GM23338 (cell line): ENCODE results near the gene POLA2. TPM values are rescaled to one million over a fixed set of nuclear protein-coding genes. Genes with fewer than 3 reads are reported as not detected.

Experiments used
- ATAC-seq: fragments of 200-7000 bp; cut with Tn5 transposase; 3 replicates; pipeline ENCODE4 v1.9.1; 2020
- DNase-seq: peaks from one replicate; pipeline ENCODE4 v3.0.0-alpha.2; 2015; ENCODE audit warnings: low spot score
- H2AFZ ChIP-seq: fragments of 200-600 bp; sonication (generic); 2 replicates; pipeline ENCODE4 v1.8.0; 2016; ENCODE audit warnings: antibody characterized with exemption, mild to moderate bottlenecking, moderate library complexity
- H3F3A ChIP-seq: fragments of 200-600 bp; sonication (generic); replicated peaks from 2 replicates; pipeline ENCODE4 v1.8.0; 2017; ENCODE audit warnings: antibody characterized with exemption, mixed run types, low read depth
- H3K27ac ChIP-seq: fragments of 200-600 bp; sonication (generic); 2 replicates; pipeline ENCODE4 v1.6.1; 2016; ENCODE audit warnings: low read depth
- H3K27me3 ChIP-seq: fragments of 200-600 bp; sonication (generic); 2 replicates; pipeline ENCODE4 v1.8.0; 2016; ENCODE audit warnings: mild to moderate bottlenecking, mixed run types, moderate library complexity; ENCODE audit not compliant: insufficient read depth
- H3K36me3 ChIP-seq: fragments of 200-600 bp; sonication (generic); 2 replicates; pipeline ENCODE4 v1.8.0; 2016; ENCODE audit warnings: mild to moderate bottlenecking; ENCODE audit not compliant: insufficient read depth
- H3K4me1 ChIP-seq: fragments of 200-600 bp; sonication (generic); 2 replicates; pipeline ENCODE4 v1.8.0; 2016; ENCODE audit warnings: mild to moderate bottlenecking, moderate library complexity; ENCODE audit not compliant: insufficient read depth
- H3K4me2 ChIP-seq: fragments of 200-600 bp; sonication (generic); 2 replicates; pipeline ENCODE4 v1.7.1; 2017; ENCODE audit warnings: mixed run types
- H3K4me3 ChIP-seq: fragments of 200-600 bp; sonication (generic); 2 replicates; pipeline ENCODE4 v1.6.1; 2016; ENCODE audit warnings: mixed run types
- H3K79me2 ChIP-seq: fragments of 200-600 bp; sonication (generic); replicated peaks from 2 replicates; pipeline ENCODE4 v1.8.0; 2017; ENCODE audit warnings: mild to moderate bottlenecking; ENCODE audit not compliant: insufficient read depth
- H3K9me2 ChIP-seq: fragments of 200-600 bp; sonication (generic); 2 replicates; pipeline ENCODE4 v1.8.0; 2017; ENCODE audit not compliant: insufficient read depth
- H4K20me1 ChIP-seq: fragments of 200-600 bp; sonication (generic); replicated peaks from 2 replicates; pipeline ENCODE4 v1.8.0; 2017; ENCODE audit warnings: mild to moderate bottlenecking; ENCODE audit not compliant: insufficient read depth
- H3K27ac Mint-ChIP-seq: 2 replicates; pipeline ENCODE4 v1.8.0; 2020; ENCODE audit warnings: inconsistent platforms, mild to moderate bottlenecking, moderate library complexity, mixed read lengths
- H3K27me3 Mint-ChIP-seq: 3 replicates; pipeline ENCODE4 v1.8.0; 2022; ENCODE audit warnings: low read depth, mild to moderate bottlenecking, moderate library complexity, mixed read lengths, inconsistent platforms; ENCODE audit not compliant: insufficient read depth, poor library complexity
- H3K36me3 Mint-ChIP-seq: 3 replicates; pipeline ENCODE4 v1.8.0; 2021; ENCODE audit warnings: low read depth, mild to moderate bottlenecking, inconsistent platforms, moderate library complexity, mixed read lengths
- H3K4me1 Mint-ChIP-seq: 3 replicates; pipeline ENCODE4 v1.8.0; 2020; ENCODE audit warnings: mild to moderate bottlenecking, inconsistent platforms, mixed read lengths
- H3K4me3 Mint-ChIP-seq: 3 replicates; pipeline ENCODE4 v1.8.0; 2021; ENCODE audit warnings: moderate library complexity, mild to moderate bottlenecking, inconsistent platforms, mixed read lengths
- H3K9me3 Mint-ChIP-seq: 3 replicates; pipeline ENCODE4 v1.8.0; 2020; ENCODE audit warnings: moderate library complexity, mild to moderate bottlenecking, inconsistent platforms, mixed read lengths
- CREB1 ChIP-seq: fragments of 250-450 bp; sonication (Bioruptor Pico); IDR thresholded peaks from 2 replicates; pipeline ENCODE4 v1.5.0; 2020; ENCODE audit warnings: low read depth, mild to moderate bottlenecking, moderate library complexity
- EZH2 ChIP-seq: fragments of 200-600 bp; sonication (generic); IDR thresholded peaks from one replicate; pipeline ENCODE4 v1.8.0; 2017; ENCODE audit warnings: antibody characterized with exemption, mild to moderate bottlenecking, low read depth; ENCODE audit not compliant: unreplicated experiment
- EZH2phosphoT487 ChIP-seq: fragments of 200-600 bp; sonication (generic); IDR thresholded peaks from one replicate; pipeline ENCODE4 v1.8.1; 2018; ENCODE audit warnings: antibody characterized with exemption; ENCODE audit not compliant: unreplicated experiment
- NANOG ChIP-seq: IDR thresholded peaks from 2 replicates; pipeline ENCODE4 v1.6.1; 2016; ENCODE audit warnings: antibody characterized with exemption, borderline replicate concordance
- POLR2AphosphoS5 ChIP-seq: IDR thresholded peaks from 2 replicates; pipeline ENCODE4 v1.6.1; 2016; ENCODE audit warnings: antibody characterized with exemption, low read depth
- REST ChIP-seq: IDR thresholded peaks from one replicate; pipeline ENCODE4 v1.6.1; 2018; ENCODE audit warnings: antibody characterized with exemption; ENCODE audit not compliant: unreplicated experiment
- ZNF331 ChIP-seq: fragments of 250-450 bp; sonication (Bioruptor Pico); IDR thresholded peaks from 2 replicates; pipeline ENCODE4 v1.5.0; 2020; ENCODE audit warnings: low read depth, mild to moderate bottlenecking, moderate library complexity
- polyA plus RNA-seq: library from polyadenylated mRNA; unstranded; fragments of >200 nt; fragmentation: Nextera tagmentation; extraction: Ambion mirVana; gene quantifications from 2 replicates; pipeline ENCODE4 v1.2.1, GENCODE V29; 2016
- total RNA-seq: library from RNA; depleted of rRNA; stranded (reverse); fragments of >200 nt; shearing (Covaris generic); gene quantifications from 2 replicates; pipeline ENCODE4 v1.2.3, GENCODE V29; 2014
- TF ChIP-seq, protein P1 (sequence below), 2 experiments: fragments of 200-600 bp in 1 of 2; sonication (generic) in 1 of 2; conservative IDR thresholded peaks; 2 replicates each; pipeline versions ENCODE4 v1.5.1 to v1.6.1; 2016 to 2017; ENCODE audit warnings: antibody characterized with exemption in 2 of 2, low read depth in 2 of 2, mild to moderate bottlenecking in 2 of 2, moderate library complexity in 1 of 2
- TF ChIP-seq, protein P2 (sequence below): fragments of 250-450 bp; sonication (Bioruptor Pico); IDR thresholded peaks from 2 replicates; pipeline ENCODE4 v1.5.0; 2020; ENCODE audit warnings: mild to moderate bottlenecking, moderate library complexity

POLA2 gene
- total and polyA plus RNA-seq, 2 experiments from 2014 or later: 22.5 to 30.4 TPM

GRCh38 chr11:65251476-65251875 lies 10.3 kb upstream of the POLA2 start:
- H3K36me3 Mint-ChIP-seq: no peaks in the 10 kb centered on the region
- no peak for DNase-seq
- no peak overlapping the region for H3K4me3 ChIP-seq

GRCh38 chr11:65254724-65255123 lies 7.0 kb upstream of the POLA2 start:
- no peaks in the 10 kb centered on the region for H3K36me3 Mint-ChIP-seq
- Histone ChIP-seq H3K4me1 (no peaks in the 10 kb centered on the region), H3K4me3 (no peak overlapping the region), H3K36me3 (no peaks in the 10 kb centered on the region), H3F3A (peaks cover 7% of the 10 kb centered on the region; the same call in 1 of the 2 replicates), H3K9me2 (no peaks in the 10 kb centered on the region), H3K27me3 (no peaks in the 10 kb centered on the region), H2AFZ (no peak overlapping the region), H3K4me2 (no peak overlapping the region), H3K79me2 (no peaks in the 10 kb centered on the region), H3K27ac (no peak overlapping the region), H4K20me1 (no peaks in the 10 kb centered on the region)
- H3K27ac Mint-ChIP-seq: no peak overlapping the region
- no peak overlapping the region for H3K4me3 Mint-ChIP-seq
- no peak for DNase-seq
- H3K9me3 Mint-ChIP-seq: no peaks in the 10 kb centered on the region; the same call in 2 of the 3 replicates
- TF ChIP-seq POLR2AphosphoS5: no peak
- TF ChIP-seq, protein P1, sequence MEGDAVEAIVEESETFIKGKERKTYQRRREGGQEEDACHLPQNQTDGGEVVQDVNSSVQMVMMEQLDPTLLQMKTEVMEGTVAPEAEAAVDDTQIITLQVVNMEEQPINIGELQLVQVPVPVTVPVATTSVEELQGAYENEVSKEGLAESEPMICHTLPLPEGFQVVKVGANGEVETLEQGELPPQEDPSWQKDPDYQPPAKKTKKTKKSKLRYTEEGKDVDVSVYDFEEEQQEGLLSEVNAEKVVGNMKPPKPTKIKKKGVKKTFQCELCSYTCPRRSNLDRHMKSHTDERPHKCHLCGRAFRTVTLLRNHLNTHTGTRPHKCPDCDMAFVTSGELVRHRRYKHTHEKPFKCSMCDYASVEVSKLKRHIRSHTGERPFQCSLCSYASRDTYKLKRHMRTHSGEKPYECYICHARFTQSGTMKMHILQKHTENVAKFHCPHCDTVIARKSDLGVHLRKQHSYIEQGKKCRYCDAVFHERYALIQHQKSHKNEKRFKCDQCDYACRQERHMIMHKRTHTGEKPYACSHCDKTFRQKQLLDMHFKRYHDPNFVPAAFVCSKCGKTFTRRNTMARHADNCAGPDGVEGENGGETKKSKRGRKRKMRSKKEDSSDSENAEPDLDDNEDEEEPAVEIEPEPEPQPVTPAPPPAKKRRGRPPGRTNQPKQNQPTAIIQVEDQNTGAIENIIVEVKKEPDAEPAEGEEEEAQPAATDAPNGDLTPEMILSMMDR (conservative IDR thresholded peaks at IDR 0.05; ENCODE audit: low read depth in 2 of 2): no peak
- TF ChIP-seq, protein P2, sequence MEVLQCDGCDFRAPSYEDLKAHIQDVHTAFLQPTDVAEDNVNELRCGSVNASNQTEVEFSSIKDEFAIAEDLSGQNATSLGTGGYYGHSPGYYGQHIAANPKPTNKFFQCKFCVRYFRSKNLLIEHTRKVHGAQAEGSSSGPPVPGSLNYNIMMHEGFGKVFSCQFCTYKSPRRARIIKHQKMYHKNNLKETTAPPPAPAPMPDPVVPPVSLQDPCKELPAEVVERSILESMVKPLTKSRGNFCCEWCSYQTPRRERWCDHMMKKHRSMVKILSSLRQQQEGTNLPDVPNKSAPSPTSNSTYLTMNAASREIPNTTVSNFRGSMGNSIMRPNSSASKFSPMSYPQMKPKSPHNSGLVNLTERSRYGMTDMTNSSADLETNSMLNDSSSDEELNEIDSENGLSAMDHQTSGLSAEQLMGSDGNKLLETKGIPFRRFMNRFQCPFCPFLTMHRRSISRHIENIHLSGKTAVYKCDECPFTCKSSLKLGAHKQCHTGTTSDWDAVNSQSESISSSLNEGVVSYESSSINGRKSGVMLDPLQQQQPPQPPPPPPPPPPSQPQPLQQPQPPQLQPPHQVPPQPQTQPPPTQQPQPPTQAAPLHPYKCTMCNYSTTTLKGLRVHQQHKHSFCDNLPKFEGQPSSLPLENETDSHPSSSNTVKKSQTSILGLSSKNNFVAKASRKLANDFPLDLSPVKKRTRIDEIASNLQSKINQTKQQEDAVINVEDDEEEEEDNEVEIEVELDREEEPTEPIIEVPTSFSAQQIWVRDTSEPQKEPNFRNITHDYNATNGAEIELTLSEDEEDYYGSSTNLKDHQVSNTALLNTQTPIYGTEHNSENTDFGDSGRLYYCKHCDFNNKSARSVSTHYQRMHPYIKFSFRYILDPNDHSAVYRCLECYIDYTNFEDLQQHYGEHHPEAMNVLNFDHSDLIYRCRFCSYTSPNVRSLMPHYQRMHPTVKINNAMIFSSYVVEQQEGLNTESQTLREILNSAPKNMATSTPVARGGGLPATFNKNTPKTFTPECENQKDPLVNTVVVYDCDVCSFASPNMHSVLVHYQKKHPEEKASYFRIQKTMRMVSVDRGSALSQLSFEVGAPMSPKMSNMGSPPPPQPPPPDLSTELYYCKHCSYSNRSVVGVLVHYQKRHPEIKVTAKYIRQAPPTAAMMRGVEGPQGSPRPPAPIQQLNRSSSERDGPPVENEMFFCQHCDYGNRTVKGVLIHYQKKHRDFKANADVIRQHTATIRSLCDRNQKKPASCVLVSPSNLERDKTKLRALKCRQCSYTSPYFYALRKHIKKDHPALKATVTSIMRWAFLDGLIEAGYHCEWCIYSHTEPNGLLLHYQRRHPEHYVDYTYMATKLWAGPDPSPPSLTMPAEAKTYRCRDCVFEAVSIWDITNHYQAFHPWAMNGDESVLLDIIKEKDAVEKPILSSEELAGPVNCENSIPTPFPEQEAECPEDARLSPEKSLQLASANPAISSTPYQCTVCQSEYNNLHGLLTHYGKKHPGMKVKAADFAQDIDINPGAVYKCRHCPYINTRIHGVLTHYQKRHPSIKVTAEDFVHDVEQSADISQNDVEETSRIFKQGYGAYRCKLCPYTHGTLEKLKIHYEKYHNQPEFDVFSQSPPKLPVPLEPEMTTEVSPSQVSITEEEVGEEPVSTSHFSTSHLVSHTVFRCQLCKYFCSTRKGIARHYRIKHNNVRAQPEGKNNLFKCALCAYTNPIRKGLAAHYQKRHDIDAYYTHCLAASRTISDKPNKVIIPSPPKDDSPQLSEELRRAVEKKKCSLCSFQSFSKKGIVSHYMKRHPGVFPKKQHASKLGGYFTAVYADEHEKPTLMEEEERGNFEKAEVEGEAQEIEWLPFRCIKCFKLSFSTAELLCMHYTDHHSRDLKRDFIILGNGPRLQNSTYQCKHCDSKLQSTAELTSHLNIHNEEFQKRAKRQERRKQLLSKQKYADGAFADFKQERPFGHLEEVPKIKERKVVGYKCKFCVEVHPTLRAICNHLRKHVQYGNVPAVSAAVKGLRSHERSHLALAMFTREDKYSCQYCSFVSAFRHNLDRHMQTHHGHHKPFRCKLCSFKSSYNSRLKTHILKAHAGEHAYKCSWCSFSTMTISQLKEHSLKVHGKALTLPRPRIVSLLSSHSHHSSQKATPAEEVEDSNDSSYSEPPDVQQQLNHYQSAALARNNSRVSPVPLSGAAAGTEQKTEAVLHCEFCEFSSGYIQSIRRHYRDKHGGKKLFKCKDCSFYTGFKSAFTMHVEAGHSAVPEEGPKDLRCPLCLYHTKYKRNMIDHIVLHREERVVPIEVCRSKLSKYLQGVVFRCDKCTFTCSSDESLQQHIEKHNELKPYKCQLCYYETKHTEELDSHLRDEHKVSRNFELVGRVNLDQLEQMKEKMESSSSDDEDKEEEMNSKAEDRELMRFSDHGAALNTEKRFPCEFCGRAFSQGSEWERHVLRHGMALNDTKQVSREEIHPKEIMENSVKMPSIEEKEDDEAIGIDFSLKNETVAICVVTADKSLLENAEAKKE (CRISPR knock-in tag): no peak
- no peak for TF ChIP-seq CREB1
- H3K27me3 Mint-ChIP-seq: peaks cover 12% of the 10 kb centered on the region
- no peak for ATAC-seq
- no peaks in the 10 kb centered on the region for H3K4me1 Mint-ChIP-seq

More at GRCh38 chr11:65251476-65251875, 10.3 kb upstream of the POLA2 start:
- Mint-ChIP-seq H3K27me3 (peaks cover 12% of the 10 kb centered on the region), H3K4me3 (no peak overlapping the region), H3K27ac (no peak overlapping the region), H3K4me1 (no peaks in the 10 kb centered on the region), H3K9me3 (no peaks in the 10 kb centered on the region; the same call in 2 of the 3 replicates)
- Histone ChIP-seq H2AFZ (no peak overlapping the region), H3K36me3 (no peaks in the 10 kb centered on the region), H3K27me3 (no peaks in the 10 kb centered on the region), H4K20me1 (no peaks in the 10 kb centered on the region), H3K4me1 (no peaks in the 10 kb centered on the region), H3K79me2 (no peaks in the 10 kb centered on the region), H3K9me2 (no peaks in the 10 kb centered on the region), H3K4me2 (no peak overlapping the region), H3K27ac (no peak overlapping the region), H3F3A (peaks cover 7% of the 10 kb centered on the region; the same call in 1 of the 2 replicates)
- TF ChIP-seq EZH2phosphoT487 (no peak), REST (no peak), ZNF331 (CRISPR knock-in tag) (no peak), POLR2AphosphoS5 (no peak), EZH2 (no peak), NANOG (no peak)
- ATAC-seq: no peak
